Amygdala (tissue), 56 donors: ENCODE measurements around the gene UPK2.
"Not testable (repeated sequence)": the region's sequence is repeated elsewhere in the genome, so short reads cannot be mapped to it uniquely, and the experiment has no call there.

ENCODE experiments used
- DNase-seq, 56 donors: peaks; one replicate each; lab custom pipeline; 2025; lab: John Stamatoyannopoulos, UW

Gene UPK2

GRCh38 chr11:118979434-118979833 lies 23.3 kb downstream of the UPK2 start:
- DNase-seq = no peak

GRCh38 chr11:118980191-118980881 lies 24.2 kb downstream of the UPK2 start:
- peak in 5 of 56 donors; percentile 8 to 42 (median 17) for DNase-seq

GRCh38 chr11:118984337-118984736 lies 28.2 kb downstream of the UPK2 start:
- DNase-seq = not testable (repeated sequence)

GRCh38 chr11:118984825-118985224 lies 28.7 kb downstream of the UPK2 start:
- no peak for DNase-seq

GRCh38 chr11:118988280-118988679 lies 32.2 kb downstream of the UPK2 start:
- no peak for DNase-seq

- DNase-seq = not testable (repeated sequence)
Observed at GRCh38 chr11:118991486-118992038, 35.5 kb downstream of the UPK2 start.

GRCh38 chr11:118996926-118997626 lies 41.0 kb downstream of the UPK2 start:
- peak in 5 of 56 donors; percentile 26 to 54 (median 38) for DNase-seq

- peak; percentile 66 to 98 (median 92) for DNase-seq
Observed at GRCh38 chr11:118997627-118998387, 41.7 kb downstream of the UPK2 start, which contains the start of gene CENATAC. TSS of gene CENATAC (plus strand) at chr11:118998138. CDS start at chr11:118998198, 60 bp downstream.

GRCh38 chr11:118998388-118998717 lies 42.3 kb downstream of the UPK2 start:
- DNase-seq = peak in 3 of 56 donors; percentile 34 to 50 (median 42)

- DNase-seq = no peak
Observed at GRCh38 chr11:118998822-118999221, 42.7 kb downstream of the UPK2 start.

- DNase-seq = no peak
Observed at GRCh38 chr11:119000906-119001305, 44.8 kb downstream of the UPK2 start.

- DNase-seq = no peak
Observed at GRCh38 chr11:119006656-119007055, 50.6 kb downstream of the UPK2 start.
